Suprapubic skin (tissue), 4 donors: ENCODE results near the gene PTPRN2. TPM values are rescaled to one million over a fixed set of nuclear protein-coding genes. Genes with fewer than 3 reads are reported as not detected.

ENCODE experiments used
- DNase-seq, 2 donors: peaks; one replicate each; pipeline ENCODE4 v3.0.0-alpha.2; 2019; ENCODE audit warnings: low spot score in 2 of 2
- H3K27ac ChIP-seq: fragments of 200-600 bp; sonication (generic); one replicate; pipeline ENCODE4 v1.5.1; 2019
- H3K27me3 ChIP-seq: fragments of 200-600 bp; sonication (generic); one replicate; pipeline ENCODE4 v1.5.1; 2019
- H3K36me3 ChIP-seq: fragments of 200-600 bp; sonication (generic); one replicate; pipeline ENCODE4 v1.5.1; 2019
- H3K4me1 ChIP-seq: fragments of 200-600 bp; sonication (generic); one replicate; pipeline ENCODE4 v1.5.1; 2019
- H3K4me3 ChIP-seq: fragments of 200-600 bp; sonication (generic); one replicate; pipeline ENCODE4 v1.5.1; 2019; ENCODE audit warnings: mild to moderate bottlenecking
- H3K9me3 ChIP-seq: fragments of 200-600 bp; sonication (generic); one replicate; pipeline ENCODE4 v1.5.1; 2019
- CTCF ChIP-seq, 2 donors: fragments of 200-600 bp in 1 of 2; fragments of 450-650 bp in 1 of 2; sonication (generic) in 1 of 2; IDR thresholded peaks; one replicate each; pipeline ENCODE4 v1.5.1; 2016 to 2019; ENCODE audit warnings: antibody characterized with exemption in 2 of 2, mild to moderate bottlenecking in 1 of 2, moderate library complexity in 1 of 2
- EP300 ChIP-seq: sonication (generic); formaldehyde crosslinking; IDR thresholded peaks from one replicate; pipeline ENCODE4 v1.6.1; 2017; ENCODE audit warnings: antibody characterized with exemption
- POLR2A ChIP-seq, 2 donors: fragments of 450-650 bp; IDR thresholded peaks; one replicate each; pipeline ENCODE4 v1.6.1; 2017; ENCODE audit warnings: antibody characterized with exemption in 2 of 2, mild to moderate bottlenecking in 2 of 2, moderate library complexity in 2 of 2
- POLR2AphosphoS5 ChIP-seq, 3 donors: sonication (generic); formaldehyde crosslinking; IDR thresholded peaks; one replicate each; pipeline ENCODE4 v1.6.1; 2017; ENCODE audit warnings: antibody characterized with exemption in 3 of 3
- WGBS: methylation state at CpG from one replicate; pipeline ENCODE4 v1.1.5; 2018; 5-methylcytosine and 5-hydroxymethylcytosine counted together
- total RNA-seq, 4 donors: library from RNA; depleted of rRNA; stranded (reverse); fragments of >200 nt; gene quantifications; one replicate each; pipeline ENCODE4 v1.1.0, GENCODE V29; 2016

The PTPRN2 gene
- total RNA-seq, 4 donors from 2014 or later = 0.23 to 1.8 (median 1.3) TPM

- Histone ChIP-seq H3K36me3 (no peaks in the 10 kb centered on the region), H3K4me1 (no peaks in the 10 kb centered on the region), H3K27me3 (no peaks in the 10 kb centered on the region), H3K9me3 (no peaks in the 10 kb centered on the region), H3K27ac (no peak overlapping the region), H3K4me3 (no peak overlapping the region)
- peak in 1 of 2 donors; percentile 24 for DNase-seq
- TF ChIP-seq EP300 (no peak), CTCF (IDR thresholded peaks at IDR 0.05) (no peak), POLR2A (IDR thresholded peaks at IDR 0.05) (no peak), POLR2AphosphoS5 (IDR thresholded peaks at IDR 0.05) (no peak)
- WGBS = 86% methylated on average over 19 of the region's 20 CpGs
These were observed 494.3 kb downstream of the PTPRN2 start for GRCh38 chr7:158093156-158093796.

GRCh38 chr7:158087196-158087595 lies 500.4 kb downstream of the PTPRN2 start:
- 90% methylated on average over 14 of the region's 14 CpGs for WGBS
- Histone ChIP-seq H3K27me3 (peaks cover 2% of the 10 kb centered on the region), H3K36me3 (no peaks in the 10 kb centered on the region), H3K4me1 (no peaks in the 10 kb centered on the region), H3K4me3 (no peak overlapping the region), H3K27ac (no peak overlapping the region), H3K9me3 (no peaks in the 10 kb centered on the region)
- peak in 1 of 2 donors; percentile 47 for DNase-seq
- TF ChIP-seq EP300 = no peak
- no peak for TF ChIP-seq POLR2A (IDR thresholded peaks at IDR 0.05)
- TF ChIP-seq POLR2AphosphoS5 (IDR thresholded peaks at IDR 0.05) = no peak
- TF ChIP-seq CTCF (IDR thresholded peaks at IDR 0.05) = no peak

- 87% methylated on average over 30 of the region's 30 CpGs for WGBS
- H3K27me3 ChIP-seq = peaks cover 2% of the 10 kb centered on the region
- H3K36me3 ChIP-seq = no peaks in the 10 kb centered on the region
- TF ChIP-seq POLR2AphosphoS5 (IDR thresholded peaks at IDR 0.05) (no peak), EP300 (no peak), CTCF (IDR thresholded peaks at IDR 0.05) (no peak), POLR2A (IDR thresholded peaks at IDR 0.05) (no peak)
- peak; percentile 19 to 26 for DNase-seq
- H3K27ac ChIP-seq = no peak overlapping the region
- H3K4me1 ChIP-seq = no peaks in the 10 kb centered on the region
- no peaks in the 10 kb centered on the region for H3K9me3 ChIP-seq
- no peak overlapping the region for H3K4me3 ChIP-seq
These were observed 501.6 kb downstream of the PTPRN2 start for GRCh38 chr7:158085741-158086695.

DNA sequence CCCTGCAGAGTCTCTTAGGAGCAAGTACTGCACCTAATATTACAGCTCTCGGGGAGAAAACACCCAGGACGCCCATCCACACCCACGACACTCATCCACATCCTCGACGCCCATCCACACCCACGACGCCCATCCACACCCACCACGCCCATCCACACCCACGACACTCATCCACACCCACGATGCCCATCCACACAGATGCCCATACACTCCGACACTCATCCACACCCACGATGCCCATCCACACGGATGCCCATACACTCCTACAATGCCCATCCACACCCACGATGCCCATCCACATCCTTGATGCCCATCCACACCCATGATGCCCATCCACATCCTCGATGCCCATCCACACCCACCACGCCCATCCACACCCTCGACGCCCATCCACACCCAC lies 503.1 kb downstream of the PTPRN2 start:
- Histone ChIP-seq H3K4me1 (no peaks in the 10 kb centered on the region), H3K9me3 (no peaks in the 10 kb centered on the region), H3K36me3 (no peaks in the 10 kb centered on the region), H3K4me3 (no peak overlapping the region), H3K27me3 (peaks cover 2% of the 10 kb centered on the region), H3K27ac (no peak overlapping the region)
- WGBS = 94% methylated on average over 18 of the region's 18 CpGs
- TF ChIP-seq EP300 (no peak), POLR2AphosphoS5 (IDR thresholded peaks at IDR 0.05) (no peak), CTCF (IDR thresholded peaks at IDR 0.05) (no peak), POLR2A (IDR thresholded peaks at IDR 0.05) (no peak)
- peak in 1 of 2 donors; percentile 19 for DNase-seq
